PC-3 (cell line): ENCODE results near the gene SEMA6B.

Experiments
- EZH2 ChIP-seq: fragments of 300-600 bp; sonication (generic); IDR thresholded peaks from one replicate; pipeline ENCODE4 v1.6.1; 2017; ENCODE audit warnings: antibody characterized with exemption, mild to moderate bottlenecking, low read length; ENCODE audit not compliant: unreplicated experiment
- EZH2phosphoT487 ChIP-seq: fragments of 300-600 bp; sonication (generic); IDR thresholded peaks from 2 replicates; pipeline ENCODE4 v1.6.1; 2018; ENCODE audit warnings: mild to moderate bottlenecking, antibody characterized with exemption, low read length, borderline replicate concordance
- TF ChIP-seq, protein P1 (sequence below): fragments of 300-600 bp; sonication (generic); conservative IDR thresholded peaks from 2 replicates; pipeline ENCODE4 v1.5.1; 2017; ENCODE audit warnings: antibody characterized with exemption, low read depth, mild to moderate bottlenecking, low read length

DNA sequence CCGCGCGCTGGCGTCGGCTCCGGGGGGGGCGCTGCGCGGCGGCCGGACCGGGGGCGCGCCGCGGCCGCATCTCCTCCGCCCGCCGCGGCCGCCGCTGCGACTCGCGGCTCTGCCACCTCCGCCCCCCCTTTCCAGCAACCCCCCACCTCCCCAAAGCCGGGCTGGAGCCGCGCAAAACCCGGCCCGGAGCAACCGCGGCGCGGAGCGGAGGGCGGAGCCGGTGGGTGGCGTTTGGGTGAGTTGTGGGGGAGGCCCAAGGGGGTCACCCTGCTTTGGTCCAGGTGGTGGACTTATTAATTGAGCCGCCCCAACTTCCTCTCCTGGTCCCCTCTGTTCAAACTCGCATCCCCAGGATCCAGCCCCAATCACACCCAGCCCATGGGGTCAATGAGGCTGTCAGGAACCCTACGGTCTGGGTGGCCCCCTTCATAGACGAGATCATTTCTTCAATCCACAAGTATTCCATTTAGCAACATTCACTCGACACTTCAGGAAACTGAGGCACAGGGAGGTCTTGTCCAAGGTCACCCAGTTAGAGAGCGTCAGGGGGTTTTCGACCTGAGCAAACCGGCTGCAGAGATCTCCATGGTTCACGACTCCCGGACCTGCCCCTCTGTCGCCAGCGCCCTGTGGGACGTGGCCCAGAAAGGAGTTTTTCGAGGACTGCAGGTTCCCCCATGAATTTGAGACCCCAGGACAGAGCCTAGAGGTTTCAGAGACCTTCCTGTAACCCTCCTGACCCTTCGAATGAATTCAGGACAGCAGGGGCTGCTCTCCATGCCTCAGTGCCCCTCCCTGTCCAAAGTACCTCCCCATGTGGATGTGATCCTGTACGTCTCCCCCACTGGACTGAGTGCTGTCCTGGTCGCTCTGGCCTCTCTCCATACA lies 22.4 kb upstream of the SEMA6B start:
- TF ChIP-seq, protein P1, sequence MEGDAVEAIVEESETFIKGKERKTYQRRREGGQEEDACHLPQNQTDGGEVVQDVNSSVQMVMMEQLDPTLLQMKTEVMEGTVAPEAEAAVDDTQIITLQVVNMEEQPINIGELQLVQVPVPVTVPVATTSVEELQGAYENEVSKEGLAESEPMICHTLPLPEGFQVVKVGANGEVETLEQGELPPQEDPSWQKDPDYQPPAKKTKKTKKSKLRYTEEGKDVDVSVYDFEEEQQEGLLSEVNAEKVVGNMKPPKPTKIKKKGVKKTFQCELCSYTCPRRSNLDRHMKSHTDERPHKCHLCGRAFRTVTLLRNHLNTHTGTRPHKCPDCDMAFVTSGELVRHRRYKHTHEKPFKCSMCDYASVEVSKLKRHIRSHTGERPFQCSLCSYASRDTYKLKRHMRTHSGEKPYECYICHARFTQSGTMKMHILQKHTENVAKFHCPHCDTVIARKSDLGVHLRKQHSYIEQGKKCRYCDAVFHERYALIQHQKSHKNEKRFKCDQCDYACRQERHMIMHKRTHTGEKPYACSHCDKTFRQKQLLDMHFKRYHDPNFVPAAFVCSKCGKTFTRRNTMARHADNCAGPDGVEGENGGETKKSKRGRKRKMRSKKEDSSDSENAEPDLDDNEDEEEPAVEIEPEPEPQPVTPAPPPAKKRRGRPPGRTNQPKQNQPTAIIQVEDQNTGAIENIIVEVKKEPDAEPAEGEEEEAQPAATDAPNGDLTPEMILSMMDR = no peak
- TF ChIP-seq EZH2 (no peak), EZH2phosphoT487 (no peak)
